Measurements from ENCODE around the gene TICAM2. TPM values are rescaled to one million over a fixed set of nuclear protein-coding genes. Genes with fewer than 3 reads are reported as not detected.

The TICAM2 gene
- total RNA-seq, 1 experiment from 2014 or later = 0.24 TPM

- Histone ChIP-seq H2BK20ac (ENCODE audit: low read depth, low read length, poor library complexity, severe bottlenecking) (no peak overlapping the region), H2BK15ac (ENCODE audit: low read depth, low read length) (no peak overlapping the region), H3K23ac (ENCODE audit: insufficient read length, low read depth, low read length) (no peak overlapping the region), H3K27me3 (ENCODE audit: insufficient read depth, low read length) (no peaks in the 10 kb centered on the region), H4K20me1 (ENCODE audit: control insufficient read depth, insufficient read depth, insufficient read length) (no peaks in the 10 kb centered on the region), H4K5ac (ENCODE audit: insufficient read length, low read depth, low read length) (no peak overlapping the region), H2AFZ (ENCODE audit: low read length) (no peak overlapping the region), H3K14ac (ENCODE audit: insufficient read depth, low read length) (no peak overlapping the region), H3T11ph (ENCODE audit: low read length) (no peak overlapping the region), H3K9ac (ENCODE audit: extremely low read depth, insufficient read length, low read length) (peak overlapping the region; percentile 90), H2BK12ac (ENCODE audit: insufficient read length, low read depth, low read length) (no peak overlapping the region), H3K56ac (ENCODE audit: insufficient read length, low read depth, low read length) (no peak overlapping the region), H2AK5ac (ENCODE audit: insufficient read length, low read length) (no peak overlapping the region), H3K27ac (ENCODE audit: insufficient read length, low read depth, low read length) (no peak overlapping the region), H3K4me2 (ENCODE audit: insufficient read depth, insufficient read length, low read length) (peak overlapping the region; percentile 92), H3K79me1 (ENCODE audit: insufficient read depth, low read depth, low read length, poor library complexity, severe bottlenecking) (peaks cover 4% of the 10 kb centered on the region), H3K9me3 (ENCODE audit: control insufficient read depth, low read depth, low read length) (no peaks in the 10 kb centered on the region), H2BK5ac (ENCODE audit: insufficient read length, low read length) (no peak overlapping the region), H3K79me2 (ENCODE audit: insufficient read depth, low read length) (peaks cover 38% of the 10 kb centered on the region; the same call in 1 of the 2 replicates), H3K18ac (ENCODE audit: insufficient read length, low read depth, low read length) (no peak overlapping the region), H2BK120ac (ENCODE audit: low read depth, low read length, poor library complexity, severe bottlenecking) (no peak overlapping the region), H3K4ac (ENCODE audit: low read depth, low read length) (no peak overlapping the region), H4K91ac (ENCODE audit: insufficient read length, low read depth, low read length) (no peak overlapping the region), H4K8ac (replicated peaks; ENCODE audit: insufficient read length, low read depth, low read length) (no peak overlapping the region), H3K4me1 (ENCODE audit: insufficient read depth, low read length) (no peaks in the 10 kb centered on the region; the same call in 1 of the 2 replicates), H3K23me2 (ENCODE audit: insufficient read length, low read depth, low read length, poor library complexity, severe bottlenecking) (peaks cover 9% of the 10 kb centered on the region)
- Mint-ChIP-seq H3K27me3 (ENCODE audit: low read depth) (no peaks in the 10 kb centered on the region), H3K36me3 (ENCODE audit: insufficient read depth in 1 of 3, low read depth in 3 of 3) (peaks cover 31 to 55% (median 52%) of the 10 kb centered on the region in 3 experiments), H3K4me3 (peak overlapping the region; percentile 94 to 99), H3K9me3 (peaks cover 12 to 13% of the 10 kb centered on the region in 2 experiments; a peak in 4 of 5 replicates), H3K4me1 (peaks cover 49 to 53% of the 10 kb centered on the region in 2 experiments), H3K27ac (peak overlapping the region in 2 of 3 experiments; percentile 96 to 97; a peak in 1 of 7 replicates)
- no CpG with 5 or more reads among the region's 10 CpGs for WGBS (ENCODE audit: extremely low coverage, insufficient read length, low lambda C conversion rate)
- TF ChIP-seq, protein P1, sequence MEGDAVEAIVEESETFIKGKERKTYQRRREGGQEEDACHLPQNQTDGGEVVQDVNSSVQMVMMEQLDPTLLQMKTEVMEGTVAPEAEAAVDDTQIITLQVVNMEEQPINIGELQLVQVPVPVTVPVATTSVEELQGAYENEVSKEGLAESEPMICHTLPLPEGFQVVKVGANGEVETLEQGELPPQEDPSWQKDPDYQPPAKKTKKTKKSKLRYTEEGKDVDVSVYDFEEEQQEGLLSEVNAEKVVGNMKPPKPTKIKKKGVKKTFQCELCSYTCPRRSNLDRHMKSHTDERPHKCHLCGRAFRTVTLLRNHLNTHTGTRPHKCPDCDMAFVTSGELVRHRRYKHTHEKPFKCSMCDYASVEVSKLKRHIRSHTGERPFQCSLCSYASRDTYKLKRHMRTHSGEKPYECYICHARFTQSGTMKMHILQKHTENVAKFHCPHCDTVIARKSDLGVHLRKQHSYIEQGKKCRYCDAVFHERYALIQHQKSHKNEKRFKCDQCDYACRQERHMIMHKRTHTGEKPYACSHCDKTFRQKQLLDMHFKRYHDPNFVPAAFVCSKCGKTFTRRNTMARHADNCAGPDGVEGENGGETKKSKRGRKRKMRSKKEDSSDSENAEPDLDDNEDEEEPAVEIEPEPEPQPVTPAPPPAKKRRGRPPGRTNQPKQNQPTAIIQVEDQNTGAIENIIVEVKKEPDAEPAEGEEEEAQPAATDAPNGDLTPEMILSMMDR (conservative IDR thresholded peaks at IDR 0.05) = no peak
- no peak for DNase-seq
These were observed 59.5 kb downstream of the TICAM2 start for GRCh38 chr5:115542651-115543364.

Measured in H9 (cell line).